Cardiac muscle cell (in vitro differentiated cells and primary cell): ENCODE results near the gene CDON. TPM values are rescaled to one million over a fixed set of nuclear protein-coding genes. Genes with fewer than 3 reads are reported as not detected.

Experiments used
- DNase-seq, 2 donors: peaks; one replicate each; pipeline versions ENCODE4 v3.0.0 to v3.0.0-alpha.2; 2010 to 2017; ENCODE audit warnings: low read depth in 1 of 2, low spot score in 1 of 2
- H3K27ac ChIP-seq: fragments of 200-600 bp; sonication (generic); 2 replicates; pipeline ENCODE4 v1.5.1; 2016
- H3K27me3 ChIP-seq: fragments of 200-600 bp; sonication (generic); 2 replicates; pipeline ENCODE4 v1.6.0; 2016; ENCODE audit warnings: control low read depth
- H3K36me3 ChIP-seq: fragments of 200-600 bp; sonication (generic); 2 replicates; pipeline ENCODE4 v1.5.1; 2016; ENCODE audit warnings: control low read depth
- H3K4me1 ChIP-seq: fragments of 200-600 bp; sonication (generic); 2 replicates; pipeline ENCODE4 v1.8.1; 2017; ENCODE audit warnings: low read depth, mild to moderate bottlenecking, mixed run types
- H3K4me3 ChIP-seq: fragments of 200-600 bp; sonication (generic); 2 replicates; pipeline ENCODE4 v1.5.1; 2016; ENCODE audit warnings: mild to moderate bottlenecking
- H3K9me3 ChIP-seq: fragments of 200-600 bp; sonication (generic); 2 replicates; pipeline ENCODE4 v1.5.1; 2017; ENCODE audit warnings: low read depth, mild to moderate bottlenecking, control low read depth
- CTCF ChIP-seq: IDR thresholded peaks from 2 replicates; pipeline ENCODE4 v1.5.1; 2012; ENCODE audit warnings: low read depth, mild to moderate bottlenecking, low read length
- polyA plus RNA-seq: library from polyadenylated mRNA; unstranded; fragments of >200 nt; fragmentation: Nextera tagmentation; extraction: Ambion mirVana; gene quantifications from 2 replicates; pipeline ENCODE4 v1.2.1, GENCODE V29; 2016
- total RNA-seq: library from RNA; depleted of rRNA; stranded (reverse); fragments of >200 nt; gene quantifications from 2 replicates; pipeline ENCODE4 v1.2.3, GENCODE V29; 2016

The CDON gene
- total and polyA plus RNA-seq, 2 experiments from 2014 or later: 5.7 to 17.3 TPM

- H3K4me3 ChIP-seq: no peak overlapping the region
- no peaks in the 10 kb centered on the region for H3K4me1 ChIP-seq
- H3K27ac ChIP-seq: no peak overlapping the region
- no peak for TF ChIP-seq CTCF
- H3K9me3 ChIP-seq: no peaks in the 10 kb centered on the region
- no peaks in the 10 kb centered on the region for H3K36me3 ChIP-seq
- DNase-seq: no peak
- no peaks in the 10 kb centered on the region for H3K27me3 ChIP-seq
These were observed 50.9 kb downstream of the CDON start for GRCh38 chr11:126011754-126012153.

GRCh38 chr11:126011265-126011664, 51.4 kb downstream of the CDON start:
- no peaks in the 10 kb centered on the region for H3K27me3 ChIP-seq
- no peak overlapping the region for H3K4me3 ChIP-seq
- DNase-seq: peak in 1 of 2 donors; percentile 39
- H3K9me3 ChIP-seq: no peaks in the 10 kb centered on the region
- no peak for TF ChIP-seq CTCF
- no peak overlapping the region for H3K27ac ChIP-seq
- no peaks in the 10 kb centered on the region for H3K36me3 ChIP-seq
- H3K4me1 ChIP-seq: no peaks in the 10 kb centered on the region

DNA sequence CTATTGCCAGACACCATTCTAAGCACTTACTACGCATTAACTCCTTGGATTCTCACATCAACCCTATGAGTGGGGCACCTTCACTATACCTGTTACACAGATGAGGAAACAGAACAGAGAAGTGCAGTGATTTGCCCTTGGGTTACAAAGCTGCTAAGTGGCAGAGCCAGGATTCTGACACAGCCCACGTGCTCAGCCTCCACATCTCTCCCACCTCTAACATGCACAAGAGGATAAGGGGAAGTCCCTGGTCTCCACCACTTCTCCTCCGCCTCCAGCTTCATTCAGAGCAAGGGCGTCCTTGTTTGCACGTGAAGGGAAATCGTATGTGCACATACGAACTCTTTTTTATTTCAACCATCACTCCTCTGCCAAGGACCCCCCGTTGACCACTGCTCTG, 53.7 kb downstream of the CDON start:
- H3K27ac ChIP-seq: no peak overlapping the region
- no peak for TF ChIP-seq CTCF

GRCh38 chr11:126007238-126007637, 55.4 kb downstream of the CDON start:
- Histone ChIP-seq H3K27me3 (no peaks in the 10 kb centered on the region), H3K9me3 (no peaks in the 10 kb centered on the region), H3K4me1 (no peaks in the 10 kb centered on the region), H3K27ac (no peak overlapping the region), H3K4me3 (no peak overlapping the region), H3K36me3 (no peaks in the 10 kb centered on the region)
- DNase-seq: peak in 1 of 2 donors; percentile 37
- no peak for TF ChIP-seq CTCF

More for the DNA sequence above, 53.7 kb downstream of the CDON start:
- DNase-seq: no peak
- Histone ChIP-seq H3K27me3 (no peaks in the 10 kb centered on the region), H3K9me3 (no peaks in the 10 kb centered on the region), H3K4me3 (no peak overlapping the region), H3K4me1 (no peaks in the 10 kb centered on the region), H3K36me3 (no peaks in the 10 kb centered on the region)

DNA sequence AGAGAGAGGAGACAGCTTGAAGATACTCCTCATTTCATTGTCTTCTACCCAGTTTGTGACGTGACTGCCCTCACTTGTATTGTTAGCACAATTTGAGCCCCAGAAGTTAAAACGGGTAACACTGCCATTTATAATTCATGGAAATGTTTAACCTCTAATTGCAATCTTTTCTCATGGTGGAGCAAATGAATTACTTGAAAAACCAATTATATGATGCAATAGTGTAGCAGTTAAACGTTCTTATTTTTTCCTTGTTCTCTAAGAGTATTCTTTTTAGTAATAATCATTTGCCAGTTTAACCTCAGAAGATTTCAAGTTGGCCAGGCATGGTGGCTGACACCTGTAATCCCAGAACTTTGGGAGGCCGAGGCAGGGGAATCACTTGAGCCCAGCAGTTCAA, 56.6 kb downstream of the CDON start:
- no peak overlapping the region for H3K27ac ChIP-seq
- no peak for TF ChIP-seq CTCF
- no peaks in the 10 kb centered on the region for H3K4me1 ChIP-seq
- H3K36me3 ChIP-seq: peaks cover 3% of the 10 kb centered on the region
- DNase-seq: no peak
- no peak overlapping the region for H3K4me3 ChIP-seq
- no peaks in the 10 kb centered on the region for H3K27me3 ChIP-seq
- no peaks in the 10 kb centered on the region for H3K9me3 ChIP-seq

DNA sequence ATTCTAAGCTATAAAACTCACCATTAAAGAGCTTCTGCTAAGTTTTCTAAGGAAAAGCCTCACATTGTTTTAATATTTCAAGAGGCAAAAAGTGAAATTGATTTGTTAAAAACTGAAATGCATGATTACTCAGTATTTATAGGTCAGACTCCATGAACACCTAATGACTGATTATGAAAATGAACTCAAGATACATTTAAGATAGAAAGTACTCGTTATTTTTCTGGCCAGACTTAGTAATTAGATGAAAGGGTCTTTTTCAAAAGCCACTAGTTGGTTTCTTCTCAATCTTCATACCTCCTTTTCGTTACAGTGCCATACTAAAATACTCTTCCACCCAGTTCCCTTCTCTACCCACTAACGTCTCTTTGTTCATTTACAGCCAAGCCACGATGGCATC, 60.5 kb downstream of the CDON start:
- Histone ChIP-seq H3K27me3 (no peaks in the 10 kb centered on the region), H3K9me3 (no peaks in the 10 kb centered on the region), H3K36me3 (peaks cover 5% of the 10 kb centered on the region), H3K4me3 (no peak overlapping the region), H3K4me1 (no peaks in the 10 kb centered on the region), H3K27ac (no peak overlapping the region)
- no peak for TF ChIP-seq CTCF
- DNase-seq: no peak
